ENCODE results near the gene TTLL10. TPM values are rescaled to one million over a fixed set of nuclear protein-coding genes. Genes with fewer than 3 reads are reported as not detected.

TTLL10 gene
- polyA plus RNA-seq, 1 donor from 2014 or later = not detected

DNA sequence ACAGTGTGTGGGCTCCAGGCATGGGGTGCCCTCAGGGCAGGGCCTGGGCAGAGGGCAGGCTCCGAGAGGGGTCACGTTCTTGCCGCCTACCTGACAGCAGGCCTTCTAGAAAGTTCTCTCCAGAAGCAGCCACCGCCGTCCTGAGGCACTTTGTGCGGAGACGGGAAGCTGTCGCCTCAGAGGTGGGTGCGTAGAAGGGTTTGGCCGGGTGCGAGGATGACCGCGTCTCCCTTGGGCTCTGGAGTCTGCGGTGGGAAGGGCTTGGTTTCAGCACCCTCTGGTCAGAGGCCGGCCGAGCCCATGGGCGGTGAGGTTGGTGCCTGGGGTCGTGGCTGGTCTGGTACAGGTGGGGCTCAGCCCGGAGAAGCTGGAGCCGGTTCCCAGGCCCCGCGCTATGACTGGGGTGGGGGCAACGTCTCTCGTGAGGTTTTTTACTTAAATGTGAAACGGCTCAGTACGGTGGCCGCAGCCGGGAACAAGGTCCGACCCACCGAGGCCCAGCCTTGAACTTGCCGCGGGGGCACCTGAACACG, 10.1 kb upstream of the TTLL10 start:
- Histone ChIP-seq H3F3A (ENCODE audit: insufficient read depth, low read length, poor library complexity, severe bottlenecking) (no peaks in the 10 kb centered on the region), H3K27me3 (ENCODE audit: insufficient read depth, low read depth, low read length) (no peaks in the 10 kb centered on the region), H3K4me3 (ENCODE audit: low read length) (no peak overlapping the region), H3K9me3 (ENCODE audit: low read length) (no peaks in the 10 kb centered on the region), H3K9me2 (ENCODE audit: insufficient read depth, low read length) (no peaks in the 10 kb centered on the region), H3K27ac (ENCODE audit: low read length) (no peak overlapping the region), H3K9ac (ENCODE audit: low read length) (no peak overlapping the region), H3K4me2 (ENCODE audit: low read length) (no peak overlapping the region), H3K79me2 (replicated peaks; ENCODE audit: insufficient read depth, low read length) (no peaks in the 10 kb centered on the region), H4K20me1 (ENCODE audit: insufficient read depth) (no peaks in the 10 kb centered on the region), H2AFZ (ENCODE audit: low read depth, low read length) (no peak overlapping the region), H3K36me3 (ENCODE audit: insufficient read depth, low read length) (no peaks in the 10 kb centered on the region)
- TF ChIP-seq MXI1 (conservative IDR thresholded peaks at IDR 0.05; ENCODE audit: poor library complexity, severe bottlenecking) (no peak), POLR2AphosphoS5 (IDR thresholded peaks at IDR 0.05) (no peak), EP300 (conservative IDR thresholded peaks at IDR 0.05; ENCODE audit: poor library complexity, severe bottlenecking) (no peak), EZH2 (IDR thresholded peaks at IDR 0.05; ENCODE audit: borderline replicate concordance, insufficient read depth, low read length, poor library complexity, severe bottlenecking) (no peak)
- TF ChIP-seq, protein P1, sequence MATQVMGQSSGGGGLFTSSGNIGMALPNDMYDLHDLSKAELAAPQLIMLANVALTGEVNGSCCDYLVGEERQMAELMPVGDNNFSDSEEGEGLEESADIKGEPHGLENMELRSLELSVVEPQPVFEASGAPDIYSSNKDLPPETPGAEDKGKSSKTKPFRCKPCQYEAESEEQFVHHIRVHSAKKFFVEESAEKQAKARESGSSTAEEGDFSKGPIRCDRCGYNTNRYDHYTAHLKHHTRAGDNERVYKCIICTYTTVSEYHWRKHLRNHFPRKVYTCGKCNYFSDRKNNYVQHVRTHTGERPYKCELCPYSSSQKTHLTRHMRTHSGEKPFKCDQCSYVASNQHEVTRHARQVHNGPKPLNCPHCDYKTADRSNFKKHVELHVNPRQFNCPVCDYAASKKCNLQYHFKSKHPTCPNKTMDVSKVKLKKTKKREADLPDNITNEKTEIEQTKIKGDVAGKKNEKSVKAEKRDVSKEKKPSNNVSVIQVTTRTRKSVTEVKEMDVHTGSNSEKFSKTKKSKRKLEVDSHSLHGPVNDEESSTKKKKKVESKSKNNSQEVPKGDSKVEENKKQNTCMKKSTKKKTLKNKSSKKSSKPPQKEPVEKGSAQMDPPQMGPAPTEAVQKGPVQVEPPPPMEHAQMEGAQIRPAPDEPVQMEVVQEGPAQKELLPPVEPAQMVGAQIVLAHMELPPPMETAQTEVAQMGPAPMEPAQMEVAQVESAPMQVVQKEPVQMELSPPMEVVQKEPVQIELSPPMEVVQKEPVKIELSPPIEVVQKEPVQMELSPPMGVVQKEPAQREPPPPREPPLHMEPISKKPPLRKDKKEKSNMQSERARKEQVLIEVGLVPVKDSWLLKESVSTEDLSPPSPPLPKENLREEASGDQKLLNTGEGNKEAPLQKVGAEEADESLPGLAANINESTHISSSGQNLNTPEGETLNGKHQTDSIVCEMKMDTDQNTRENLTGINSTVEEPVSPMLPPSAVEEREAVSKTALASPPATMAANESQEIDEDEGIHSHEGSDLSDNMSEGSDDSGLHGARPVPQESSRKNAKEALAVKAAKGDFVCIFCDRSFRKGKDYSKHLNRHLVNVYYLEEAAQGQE (IDR thresholded peaks at IDR 0.05; ENCODE audit: borderline replicate concordance) = no peak

DNA sequence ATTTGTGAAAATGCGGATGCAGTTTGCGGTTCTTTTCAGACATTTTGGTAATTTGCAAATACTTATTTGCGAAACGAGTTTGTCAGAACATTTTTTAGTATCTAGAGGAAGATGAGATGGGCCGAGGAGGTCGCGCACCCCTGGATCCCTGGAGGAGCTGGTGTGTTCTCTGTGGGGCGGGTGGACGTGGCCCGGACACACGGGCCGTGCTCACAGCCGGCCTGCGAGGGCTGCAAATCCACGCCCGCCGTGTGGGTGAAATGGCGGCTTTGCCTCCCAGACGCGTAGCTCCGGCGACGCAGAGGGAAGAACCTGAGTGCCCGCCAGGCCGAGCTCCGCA, 9.3 kb upstream of the TTLL10 start:
- H4K20me1 ChIP-seq (ENCODE audit: insufficient read depth) = no peaks in the 10 kb centered on the region
- H3K27ac ChIP-seq (ENCODE audit: low read length) = no peak overlapping the region

DNA sequence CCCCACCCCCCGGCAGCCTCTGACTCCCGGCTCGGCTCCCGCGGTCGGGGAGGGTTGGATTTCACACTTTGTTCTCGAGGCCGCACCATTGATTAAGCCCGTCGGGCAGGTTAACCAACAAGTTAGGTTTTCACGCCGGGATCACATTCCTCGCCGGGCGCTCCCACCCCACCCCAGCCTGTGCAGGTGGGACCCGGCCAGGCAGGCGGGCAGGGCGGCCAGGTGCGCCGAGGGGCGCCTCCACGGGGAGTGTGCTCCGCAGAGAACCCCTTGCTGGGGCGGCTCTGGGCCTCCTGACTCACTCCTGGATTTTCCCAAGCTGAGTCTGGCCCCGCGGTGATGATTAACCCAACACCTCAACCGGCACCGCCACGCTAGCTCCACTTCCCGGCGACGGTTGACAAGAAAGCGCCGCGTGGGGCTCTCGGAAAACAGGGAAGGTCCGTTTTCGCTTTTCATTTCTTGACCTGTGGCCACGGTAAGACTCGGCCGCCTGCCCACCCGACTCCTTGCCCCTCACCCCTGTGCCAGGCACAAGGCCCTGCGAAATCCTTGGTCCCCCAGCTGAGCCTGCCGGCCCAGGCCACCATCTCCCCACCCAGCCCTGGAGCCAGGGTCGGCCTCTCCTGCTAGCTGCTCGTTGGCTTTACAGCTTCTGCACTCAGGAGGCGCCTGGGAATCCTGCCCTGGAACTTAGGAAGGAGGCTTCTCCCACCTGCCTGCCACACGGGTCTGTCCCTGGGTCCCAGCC, 8.8 kb upstream of the TTLL10 start:
- no peak for TF ChIP-seq RAD21 (conservative IDR thresholded peaks at IDR 0.05)
- TF ChIP-seq, protein P2, sequence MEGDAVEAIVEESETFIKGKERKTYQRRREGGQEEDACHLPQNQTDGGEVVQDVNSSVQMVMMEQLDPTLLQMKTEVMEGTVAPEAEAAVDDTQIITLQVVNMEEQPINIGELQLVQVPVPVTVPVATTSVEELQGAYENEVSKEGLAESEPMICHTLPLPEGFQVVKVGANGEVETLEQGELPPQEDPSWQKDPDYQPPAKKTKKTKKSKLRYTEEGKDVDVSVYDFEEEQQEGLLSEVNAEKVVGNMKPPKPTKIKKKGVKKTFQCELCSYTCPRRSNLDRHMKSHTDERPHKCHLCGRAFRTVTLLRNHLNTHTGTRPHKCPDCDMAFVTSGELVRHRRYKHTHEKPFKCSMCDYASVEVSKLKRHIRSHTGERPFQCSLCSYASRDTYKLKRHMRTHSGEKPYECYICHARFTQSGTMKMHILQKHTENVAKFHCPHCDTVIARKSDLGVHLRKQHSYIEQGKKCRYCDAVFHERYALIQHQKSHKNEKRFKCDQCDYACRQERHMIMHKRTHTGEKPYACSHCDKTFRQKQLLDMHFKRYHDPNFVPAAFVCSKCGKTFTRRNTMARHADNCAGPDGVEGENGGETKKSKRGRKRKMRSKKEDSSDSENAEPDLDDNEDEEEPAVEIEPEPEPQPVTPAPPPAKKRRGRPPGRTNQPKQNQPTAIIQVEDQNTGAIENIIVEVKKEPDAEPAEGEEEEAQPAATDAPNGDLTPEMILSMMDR (IDR thresholded peaks at IDR 0.05; ENCODE audit: poor library complexity, severe bottlenecking) = no peak
- no peaks in the 10 kb centered on the region for H3K9me2 ChIP-seq (ENCODE audit: insufficient read depth, low read length)
- no peaks in the 10 kb centered on the region for H3F3A ChIP-seq (ENCODE audit: insufficient read depth, low read length, poor library complexity, severe bottlenecking)
- H3K9me3 ChIP-seq (ENCODE audit: low read length) = no peaks in the 10 kb centered on the region
- H4K20me1 ChIP-seq (ENCODE audit: insufficient read depth) = no peaks in the 10 kb centered on the region
- no peak overlapping the region for H3K27ac ChIP-seq (ENCODE audit: low read length)
- H2AFZ ChIP-seq (ENCODE audit: low read depth, low read length) = no peak overlapping the region
- no peaks in the 10 kb centered on the region for H3K79me2 ChIP-seq (replicated peaks; ENCODE audit: insufficient read depth, low read length)
- H3K4me3 ChIP-seq (ENCODE audit: low read length) = no peak overlapping the region
- H3K36me3 ChIP-seq (ENCODE audit: insufficient read depth, low read length) = no peaks in the 10 kb centered on the region
- H3K27me3 ChIP-seq (ENCODE audit: insufficient read depth, low read depth, low read length) = no peaks in the 10 kb centered on the region
- no peak overlapping the region for H3K9ac ChIP-seq (ENCODE audit: low read length)
- H3K4me2 ChIP-seq (ENCODE audit: low read length) = no peak overlapping the region

More for the DNA sequence above, 9.3 kb upstream of the TTLL10 start:
- H3K27me3 ChIP-seq (ENCODE audit: insufficient read depth, low read depth, low read length) = no peaks in the 10 kb centered on the region
- no peak overlapping the region for H3K4me2 ChIP-seq (ENCODE audit: low read length)
- H3F3A ChIP-seq (ENCODE audit: insufficient read depth, low read length, poor library complexity, severe bottlenecking) = no peaks in the 10 kb centered on the region
- H3K4me3 ChIP-seq (ENCODE audit: low read length) = no peak overlapping the region
- no peak overlapping the region for H2AFZ ChIP-seq (ENCODE audit: low read depth, low read length)
- H3K9me2 ChIP-seq (ENCODE audit: insufficient read depth, low read length) = no peaks in the 10 kb centered on the region
- no peaks in the 10 kb centered on the region for H3K79me2 ChIP-seq (replicated peaks; ENCODE audit: insufficient read depth, low read length)
- no peaks in the 10 kb centered on the region for H3K9me3 ChIP-seq (ENCODE audit: low read length)
- TF ChIP-seq EZH2 (IDR thresholded peaks at IDR 0.05; ENCODE audit: borderline replicate concordance, insufficient read depth, low read length, poor library complexity, severe bottlenecking) (no peak), SMC3 (conservative IDR thresholded peaks at IDR 0.05; ENCODE audit: poor library complexity) (no peak), TAF1 (IDR thresholded peaks at IDR 0.05; ENCODE audit: low read depth) (no peak), MXI1 (conservative IDR thresholded peaks at IDR 0.05; ENCODE audit: poor library complexity, severe bottlenecking) (no peak), POLR2AphosphoS5 (IDR thresholded peaks at IDR 0.05) (no peak), EP300 (conservative IDR thresholded peaks at IDR 0.05; ENCODE audit: poor library complexity, severe bottlenecking) (no peak)
- H3K36me3 ChIP-seq (ENCODE audit: insufficient read depth, low read length) = no peaks in the 10 kb centered on the region
- no peak overlapping the region for H3K9ac ChIP-seq (ENCODE audit: low read length)
